Gastrocnemius medialis (tissue), 4 donors: ENCODE data around the gene NR2E1.

Experiments
- CTCF ChIP-seq, 5 experiments: fragments of 450-650 bp in 3 of 5; fragments of 200-600 bp in 2 of 5; sonication (generic) in 2 of 5; IDR thresholded peaks in 4 of 5; conservative IDR thresholded peaks in 1 of 5; 1 replicate in 4 of 5; 2 replicates in 1 of 5; pipeline ENCODE4 v1.5.1; 2016 to 2019; ENCODE audit warnings: antibody characterized with exemption in 5 of 5, mild to moderate bottlenecking in 3 of 5, moderate library complexity in 3 of 5
- POLR2A ChIP-seq, 2 donors: fragments of 450-650 bp; IDR thresholded peaks; one replicate each; pipeline ENCODE4 v1.6.1; 2017; ENCODE audit warnings: antibody characterized with exemption in 2 of 2, mild to moderate bottlenecking in 2 of 2, moderate library complexity in 2 of 2

- TF ChIP-seq CTCF (IDR thresholded peaks at IDR 0.05 in 4 of 5, conservative IDR thresholded peaks at IDR 0.05 in 1 of 5): no peak
- TF ChIP-seq POLR2A (IDR thresholded peaks at IDR 0.05): no peak
Observed at GRCh38 chr6:108186226-108186625, 20.4 kb downstream of the NR2E1 start.
